HuH-7.5 (cell line): ENCODE data around the gene RBM20.

Experiments used
- DNase-seq: peaks from one replicate; pipeline ENCODE4 v3.0.0; 2011; ENCODE audit warnings: low spot score

RBM20 gene

DNA sequence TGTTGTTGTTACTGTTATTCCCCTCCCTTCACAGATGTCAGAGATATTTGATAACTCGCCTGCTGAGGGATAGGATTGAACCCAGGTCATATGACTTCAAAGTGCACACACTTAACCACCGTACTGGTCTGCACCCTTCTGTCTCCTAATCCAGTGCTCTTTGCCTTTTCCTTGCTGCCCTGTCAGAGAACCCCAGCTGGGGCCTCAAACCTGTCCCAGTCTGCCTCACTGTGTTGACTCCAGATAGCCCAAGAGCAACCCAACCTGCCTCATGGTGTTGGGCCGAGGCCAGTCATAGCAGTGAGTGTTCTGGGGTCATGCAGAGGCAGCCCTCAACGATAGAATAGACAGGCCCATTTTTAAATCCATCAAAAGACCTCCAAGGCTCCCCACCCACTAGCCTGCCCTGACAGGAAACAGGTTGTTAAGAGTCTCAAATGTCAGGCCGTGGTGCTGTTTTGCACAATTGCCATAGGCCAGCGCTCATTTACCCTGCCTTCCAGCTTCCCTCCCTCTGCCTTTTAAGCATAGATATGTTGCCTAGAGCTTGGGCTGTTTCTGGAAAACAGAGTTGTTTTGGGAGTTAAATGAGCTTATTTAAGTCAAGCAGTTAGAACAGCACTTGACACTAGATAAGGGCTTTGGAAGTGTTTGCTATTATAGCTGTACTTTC lies 190.6 kb downstream of the RBM20 start:
- no peak for DNase-seq

DNA sequence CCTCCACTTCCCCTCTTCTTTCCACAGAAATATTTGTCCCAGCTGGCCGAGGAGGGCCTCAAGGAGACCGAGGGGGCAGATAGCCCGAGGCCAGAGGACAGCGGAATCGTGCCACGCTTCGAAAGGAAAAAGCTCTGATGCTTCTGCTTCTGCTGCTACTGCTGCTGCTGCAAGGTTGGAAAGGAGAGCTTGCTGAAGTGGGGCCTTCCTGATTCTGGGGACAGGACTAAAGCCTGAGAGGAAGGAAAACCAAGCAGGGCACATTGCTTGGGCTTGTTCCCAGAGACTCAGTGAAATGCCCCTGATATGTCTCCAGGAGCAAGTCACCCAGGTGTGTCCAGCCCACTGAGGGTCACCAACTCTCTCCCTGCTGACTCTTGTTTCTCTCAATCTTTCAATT lies 191.7 kb downstream of the RBM20 start:
- no peak for DNase-seq

DNA sequence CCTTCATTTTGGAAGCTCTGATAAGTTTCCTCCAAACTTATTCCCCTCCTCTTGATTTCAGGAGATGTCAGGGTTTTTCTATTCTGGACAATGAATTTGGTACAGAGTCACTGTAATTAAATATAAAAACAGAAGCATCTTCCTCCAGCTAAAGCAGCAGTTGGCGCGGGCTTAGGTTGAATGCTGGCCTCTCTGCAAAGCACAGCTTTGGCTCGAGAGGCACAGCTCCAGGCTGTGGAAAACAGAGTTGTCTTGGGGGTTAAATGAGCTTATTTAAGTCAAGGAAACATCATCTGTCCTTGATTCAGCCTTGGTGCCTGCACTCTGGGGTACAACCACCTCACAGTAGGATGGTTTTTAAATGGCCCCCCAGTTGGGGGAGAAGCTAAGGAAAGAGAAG lies 192.6 kb downstream of the RBM20 start:
- no peak for DNase-seq

DNA sequence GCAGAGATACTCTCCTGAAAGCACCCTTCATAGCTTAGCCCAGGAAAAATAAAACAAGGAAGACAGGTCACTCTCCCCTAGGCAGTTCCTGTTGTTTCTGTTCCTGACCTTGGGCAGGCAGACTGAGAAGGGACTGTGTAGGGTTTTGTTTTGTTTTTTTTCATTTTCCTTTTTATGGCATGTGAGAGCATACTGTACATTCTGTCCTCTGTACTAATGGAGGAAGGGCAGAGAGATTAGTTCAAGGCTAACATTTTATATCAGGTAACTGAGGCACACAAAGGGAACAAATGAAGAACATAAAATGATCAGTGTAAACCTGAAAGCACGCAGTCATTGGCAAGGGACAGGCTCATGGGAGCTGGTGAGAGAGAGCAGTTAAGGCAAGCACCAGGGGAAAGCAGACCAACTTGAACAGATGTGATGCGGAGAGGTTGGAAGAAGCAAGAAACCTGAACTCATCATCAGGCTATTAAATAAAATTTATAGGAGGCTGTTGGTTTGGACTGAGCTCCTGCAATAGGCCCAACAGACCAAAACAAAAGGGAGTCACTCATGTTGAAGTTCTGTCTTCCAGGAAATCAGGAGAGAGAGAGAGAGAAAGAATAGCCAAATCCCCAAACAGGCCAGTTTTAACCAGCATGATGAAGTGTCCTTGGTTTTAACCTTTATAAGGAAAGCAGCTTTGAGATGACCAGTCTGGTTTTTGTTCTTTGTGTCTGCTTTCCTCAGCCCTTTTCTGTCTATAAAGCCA lies 193.5 kb downstream of the RBM20 start:
- no peak for DNase-seq

DNA sequence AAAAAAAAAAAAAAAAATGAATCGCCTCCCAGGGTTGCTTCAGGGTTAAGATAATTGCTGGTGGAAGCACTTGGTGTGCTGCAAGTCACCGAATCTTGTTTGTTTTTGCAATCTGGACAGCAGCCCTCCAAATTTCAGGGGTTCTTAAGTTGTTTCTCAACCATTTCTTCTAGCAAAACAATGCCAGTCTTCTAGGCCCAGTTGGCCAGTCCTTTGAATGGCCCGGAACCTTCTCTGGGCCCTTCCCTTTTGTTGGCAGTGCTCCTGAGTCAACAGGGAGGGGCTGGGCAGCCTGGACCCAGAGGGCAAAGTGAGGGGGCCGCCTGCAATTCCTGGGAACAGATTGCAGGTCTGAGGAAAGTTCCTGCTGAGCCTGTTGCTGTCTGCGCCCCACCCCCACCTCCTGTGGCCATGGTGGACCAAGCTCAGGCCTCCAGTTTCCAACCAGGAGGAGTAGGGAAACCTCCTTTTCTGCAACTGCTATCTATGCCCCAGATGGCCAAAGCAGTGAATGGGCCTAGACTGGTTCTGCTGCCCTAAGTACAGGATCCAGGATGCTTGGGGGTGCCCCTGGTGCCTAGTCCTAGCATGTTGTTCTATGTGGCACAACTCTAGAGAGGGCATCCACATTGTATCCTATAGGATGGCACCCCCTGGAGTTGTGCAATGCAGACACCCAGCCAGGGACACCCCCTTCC lies 196.2 kb downstream of the RBM20 start:
- DNase-seq: no peak

DNA sequence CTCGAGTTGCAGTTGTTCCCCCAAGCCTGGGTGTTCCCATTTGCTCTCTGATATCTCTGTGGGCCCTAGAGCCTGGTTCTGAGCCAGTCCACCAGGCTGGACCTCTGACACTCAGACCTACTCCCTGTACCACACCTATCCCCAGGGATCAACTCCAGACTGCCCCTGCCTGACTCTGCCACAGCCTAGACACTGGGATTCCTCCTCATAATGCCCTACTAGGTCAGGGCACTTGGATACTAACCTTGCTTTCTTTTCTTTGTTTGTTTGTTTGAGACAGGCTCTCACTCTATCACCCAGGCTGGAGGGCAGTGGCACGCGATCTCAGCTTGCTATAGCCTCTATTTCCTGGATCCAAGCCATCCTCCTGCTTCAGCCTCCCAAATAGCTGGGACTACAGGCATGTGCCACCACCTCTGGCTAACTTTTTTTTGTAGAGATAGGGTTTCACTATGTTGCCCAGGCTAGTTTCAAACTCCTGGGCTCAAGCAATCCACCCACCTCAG lies 196.8 kb downstream of the RBM20 start:
- DNase-seq: no peak

DNA sequence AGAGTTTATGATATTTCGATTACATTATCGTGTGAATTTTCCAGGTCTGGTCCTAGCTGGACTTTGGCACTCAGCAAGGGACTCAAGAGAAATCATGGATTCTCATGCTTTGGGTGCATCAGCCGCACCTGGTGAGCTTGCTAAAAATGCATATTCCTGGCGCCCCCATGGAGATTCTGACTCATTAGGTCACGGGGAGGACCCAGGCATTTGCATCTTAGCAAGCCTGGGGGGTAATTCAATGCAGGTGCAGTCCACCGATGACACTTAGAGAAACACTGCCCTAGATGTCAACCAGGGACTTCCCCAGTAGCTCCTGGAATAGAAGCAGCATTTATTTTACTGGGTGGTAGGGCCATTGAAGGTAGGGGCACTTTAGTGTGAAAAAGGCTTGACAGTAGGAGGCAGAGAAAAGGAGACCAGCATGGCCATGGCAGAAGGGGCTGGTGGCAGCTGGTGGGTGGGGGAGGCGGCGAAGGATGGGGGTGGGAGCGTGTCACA lies 197.7 kb downstream of the RBM20 start:
- no peak for DNase-seq

DNA sequence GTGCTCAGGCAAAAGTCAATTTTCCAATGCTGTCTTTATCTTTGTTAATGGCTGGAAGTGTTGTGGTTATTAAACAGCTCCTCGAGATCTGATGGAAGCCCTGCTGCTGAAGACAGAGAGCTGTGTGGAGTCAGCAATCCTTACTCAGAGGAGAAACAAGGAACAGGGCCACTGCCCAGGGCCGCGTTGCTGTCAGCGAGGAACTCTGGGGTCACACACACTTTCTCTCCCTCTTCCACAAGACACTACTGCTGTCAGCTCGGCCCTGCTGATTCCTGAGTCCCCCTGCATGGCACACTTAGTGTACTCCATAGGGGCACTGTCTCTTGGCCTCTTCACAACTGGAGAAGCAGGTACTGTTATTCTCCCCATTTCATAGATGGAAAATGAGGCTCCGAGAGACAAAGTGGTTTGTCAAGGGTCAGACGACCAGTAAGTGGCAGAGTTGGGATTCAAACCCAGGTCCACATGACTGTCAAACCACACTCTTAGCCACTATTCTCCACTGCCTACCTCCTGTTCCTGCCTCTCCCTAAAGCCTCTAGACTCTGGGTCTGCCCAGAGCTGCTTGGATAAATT lies 198.3 kb downstream of the RBM20 start:
- DNase-seq: no peak

DNA sequence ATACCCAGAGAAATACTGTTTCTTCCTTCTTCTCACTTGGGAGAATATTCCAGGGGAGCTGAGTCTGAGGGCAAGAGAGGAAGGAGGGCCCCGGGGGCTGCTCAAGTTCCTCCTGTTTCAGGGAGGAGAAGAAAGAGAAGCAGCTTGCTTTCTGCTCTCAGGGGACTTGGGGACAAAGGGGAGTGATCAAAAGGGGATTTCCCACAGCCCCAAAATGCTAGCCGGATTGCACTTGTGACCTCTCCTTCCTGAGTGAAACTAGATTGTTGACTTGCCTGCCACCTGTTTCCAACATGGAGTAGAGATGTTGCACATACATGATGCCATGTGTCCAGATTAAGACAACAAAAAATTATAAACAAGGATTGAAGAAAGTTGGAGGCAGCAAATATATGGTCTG lies 198.9 kb downstream of the RBM20 start:
- DNase-seq: no peak

DNA sequence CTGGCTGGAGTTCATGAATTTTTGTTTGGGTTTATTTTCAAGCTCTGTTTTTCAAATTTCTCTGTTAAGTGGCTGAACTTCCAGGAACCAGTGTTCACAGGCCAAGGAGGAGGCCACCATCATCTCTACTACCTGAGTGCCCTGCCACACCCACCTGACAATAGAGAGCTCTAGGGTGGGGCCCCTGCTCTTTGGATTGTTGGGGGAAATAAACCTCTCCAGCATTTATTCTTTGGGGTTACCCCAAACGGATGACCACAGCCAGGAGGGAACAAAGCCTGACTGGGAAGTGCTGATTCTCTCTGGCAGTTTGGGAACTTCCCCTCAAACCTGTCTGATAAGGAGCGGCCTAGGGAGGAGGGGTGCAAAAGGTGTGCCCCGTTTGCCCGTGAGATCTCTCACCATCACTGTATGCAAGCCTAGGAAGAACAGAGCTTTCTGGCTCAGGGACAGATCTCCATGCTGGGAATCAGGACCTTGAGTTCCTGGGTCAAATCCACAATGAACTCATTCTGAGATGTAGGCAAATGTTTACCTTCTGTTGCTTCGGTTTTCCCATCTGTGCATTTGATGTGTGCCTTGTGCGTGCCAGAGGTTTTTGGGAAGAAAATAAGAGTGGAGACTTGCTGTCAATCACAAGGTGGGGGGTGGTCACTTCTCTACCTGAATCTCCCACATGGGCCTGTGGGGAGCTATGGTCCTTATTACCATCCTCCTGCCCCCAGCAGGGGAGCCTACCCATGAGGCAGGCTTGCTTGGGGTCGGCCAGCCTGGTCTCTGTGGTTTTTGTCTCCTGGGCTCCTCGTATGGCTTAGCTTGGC lies 199.9 kb downstream of the RBM20 start:
- peak; percentile 38 for DNase-seq

DNA sequence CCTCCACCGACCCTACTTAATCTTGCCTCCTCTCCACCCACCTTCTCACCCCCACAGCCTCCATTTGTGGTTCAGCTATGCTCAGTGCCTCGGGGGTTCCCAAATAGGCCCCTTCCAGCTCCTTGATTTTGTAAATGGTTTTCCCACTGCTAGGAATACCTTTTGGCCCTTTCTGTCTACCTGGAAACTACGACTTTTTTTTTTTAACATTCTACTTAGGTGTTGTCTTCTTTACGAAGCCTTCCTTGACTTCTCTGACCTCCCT lies 200.4 kb downstream of the RBM20 start:
- DNase-seq: no peak

DNA sequence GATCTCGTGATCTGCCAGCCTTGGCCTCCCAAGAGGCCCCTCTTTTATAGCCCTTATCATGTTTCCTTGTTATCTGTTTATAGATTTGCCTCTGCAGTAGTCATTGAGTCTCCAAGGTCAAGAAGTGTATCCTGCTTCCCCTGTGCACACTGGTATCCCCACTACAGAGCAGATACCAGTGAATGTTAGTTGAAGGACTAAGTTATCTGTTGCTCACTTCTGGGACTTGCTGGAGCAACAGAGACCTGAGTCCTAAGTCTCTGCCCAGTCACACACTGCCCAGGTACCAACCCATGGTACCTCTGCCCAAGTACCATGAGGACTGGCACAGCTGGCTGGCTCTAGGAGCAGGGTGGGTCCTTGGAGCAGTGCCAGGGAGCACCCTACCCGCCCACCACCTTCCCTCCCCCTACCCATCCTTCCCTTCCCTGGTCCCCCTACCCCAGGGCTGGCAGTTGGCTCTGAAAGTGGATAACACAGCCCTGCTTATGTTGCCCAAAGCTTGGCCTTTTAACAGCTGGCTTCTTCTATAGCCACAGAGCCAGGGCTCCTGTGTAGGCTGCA lies 201.1 kb downstream of the RBM20 start:
- no peak for DNase-seq

DNA sequence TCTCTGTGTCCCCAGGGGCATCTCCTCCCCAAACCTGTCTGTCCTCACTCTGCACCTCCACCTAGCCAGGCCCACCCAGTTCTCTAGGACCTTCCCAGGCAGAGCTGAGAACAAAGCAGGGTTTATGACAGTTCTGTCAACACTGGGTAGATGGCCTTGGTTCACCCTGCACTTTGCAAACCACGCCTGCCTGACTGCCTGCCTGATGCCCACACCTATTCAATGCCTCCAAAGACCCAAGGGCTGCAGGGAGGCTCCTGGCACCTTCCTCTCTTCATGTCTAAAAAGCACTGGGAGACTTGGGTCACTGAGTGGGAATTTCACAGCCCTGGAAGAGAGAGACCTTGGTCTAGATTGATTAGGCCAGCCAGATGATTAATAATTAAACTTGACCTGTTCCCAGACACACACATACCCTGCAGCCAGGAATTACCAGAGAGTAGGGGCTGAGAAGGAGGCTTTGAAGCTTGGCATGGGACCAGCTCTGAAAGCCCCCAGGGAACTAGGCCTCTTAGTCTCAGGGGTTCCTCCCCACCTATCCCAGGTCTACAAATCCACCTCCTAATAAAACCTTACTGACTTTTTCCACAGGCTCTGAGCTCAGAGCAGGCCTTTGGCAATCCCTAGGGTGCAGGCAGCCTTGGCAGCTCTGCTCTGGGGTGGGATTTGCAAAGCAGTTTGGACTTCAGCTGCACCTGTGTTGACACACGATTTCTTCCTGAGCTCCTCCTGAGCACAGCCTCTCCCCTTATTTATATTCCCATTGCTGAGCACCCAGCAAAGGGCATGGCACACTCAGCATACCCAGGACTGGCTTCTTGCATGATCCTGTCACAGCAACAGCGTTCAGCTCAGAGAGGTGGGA lies 201.9 kb downstream of the RBM20 start:
- DNase-seq: peak; percentile 55

DNA sequence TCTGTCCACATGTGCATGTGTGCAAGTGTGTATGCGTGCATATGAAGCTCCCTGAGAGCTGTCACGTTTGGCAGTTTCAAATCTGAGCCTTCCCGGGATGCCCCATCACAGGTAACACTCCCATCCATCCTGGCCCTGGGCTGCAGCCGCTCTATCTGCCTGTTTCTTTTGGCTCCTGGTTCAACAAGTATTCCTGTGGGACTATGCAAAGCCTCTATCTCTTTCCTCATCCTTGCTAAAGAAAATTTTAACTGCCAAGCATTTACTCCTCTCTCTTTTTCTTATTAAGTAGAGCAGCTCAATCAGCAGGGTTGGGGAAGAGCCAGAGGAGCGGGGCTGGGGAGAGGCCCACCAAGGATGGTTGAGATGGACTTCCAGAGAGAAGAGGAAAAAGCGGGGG lies 203.2 kb downstream of the RBM20 start:
- no peak for DNase-seq

DNA sequence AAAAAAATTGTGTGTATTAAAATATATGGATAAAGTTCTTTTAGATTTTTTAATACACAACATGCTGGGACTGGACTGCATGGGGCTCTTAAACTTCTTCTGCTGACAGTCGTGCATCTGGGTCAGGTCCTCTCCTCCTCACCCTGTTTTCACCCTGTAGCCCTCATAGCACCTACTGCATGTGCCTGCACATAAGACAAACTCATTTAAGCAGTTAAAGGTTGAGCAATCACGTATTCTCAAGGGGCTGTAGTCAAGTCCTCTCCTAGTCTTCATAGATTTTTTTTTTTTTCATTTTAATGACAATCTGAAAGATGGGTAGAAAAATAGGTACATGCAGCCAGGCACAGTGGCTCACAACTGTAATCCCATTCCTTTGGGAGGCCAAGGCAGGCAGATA lies 204.0 kb downstream of the RBM20 start:
- DNase-seq: no peak

DNA sequence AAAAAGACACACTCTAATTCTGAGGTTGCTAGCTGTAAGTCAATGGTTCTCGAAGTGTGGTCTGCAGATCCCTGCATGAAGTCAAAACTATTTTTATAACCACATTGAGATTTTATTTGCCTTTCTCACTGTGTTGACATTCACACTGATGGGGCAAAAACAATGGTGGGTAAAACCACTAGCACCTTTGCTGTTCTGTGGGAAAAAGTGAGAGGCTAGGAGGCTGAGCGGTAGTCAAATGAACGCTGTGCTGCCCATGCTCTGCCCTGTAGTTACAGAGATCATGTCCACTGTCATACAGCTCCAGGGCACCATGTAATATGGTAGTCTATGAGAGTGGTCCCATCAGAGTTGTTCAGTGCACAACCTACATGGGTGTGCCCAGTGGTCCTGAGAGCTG lies 206.0 kb downstream of the RBM20 start:
- no peak for DNase-seq

DNA sequence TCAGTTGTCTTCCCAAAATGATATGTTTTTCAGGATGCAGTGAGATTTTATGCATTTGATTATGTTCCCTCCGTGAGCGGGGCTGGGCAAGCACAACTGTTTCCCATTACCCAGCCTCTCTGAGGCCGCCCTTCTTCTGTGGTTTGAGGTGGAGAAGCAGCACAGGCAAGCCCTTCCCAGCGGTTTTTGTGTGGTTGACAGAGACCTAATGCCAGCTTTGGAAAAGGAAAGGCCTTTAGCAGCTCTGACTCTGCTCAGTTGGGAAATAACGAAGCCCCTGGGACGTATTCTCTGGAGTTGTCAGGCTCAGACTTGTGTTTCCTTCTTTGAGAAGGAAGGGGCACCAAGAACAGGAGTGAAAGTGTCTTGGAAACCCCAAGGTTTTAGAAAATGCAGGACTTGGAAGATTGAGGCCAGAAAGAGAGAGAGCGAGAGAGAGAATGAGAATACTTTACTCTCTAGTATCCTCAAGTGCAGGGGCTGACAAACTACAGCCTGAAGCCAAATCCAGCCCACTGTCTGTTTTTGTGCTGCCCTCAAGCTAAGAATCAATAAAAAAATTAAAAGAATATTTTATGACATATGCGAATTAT lies 207.0 kb downstream of the RBM20 start:
- no peak for DNase-seq

DNA sequence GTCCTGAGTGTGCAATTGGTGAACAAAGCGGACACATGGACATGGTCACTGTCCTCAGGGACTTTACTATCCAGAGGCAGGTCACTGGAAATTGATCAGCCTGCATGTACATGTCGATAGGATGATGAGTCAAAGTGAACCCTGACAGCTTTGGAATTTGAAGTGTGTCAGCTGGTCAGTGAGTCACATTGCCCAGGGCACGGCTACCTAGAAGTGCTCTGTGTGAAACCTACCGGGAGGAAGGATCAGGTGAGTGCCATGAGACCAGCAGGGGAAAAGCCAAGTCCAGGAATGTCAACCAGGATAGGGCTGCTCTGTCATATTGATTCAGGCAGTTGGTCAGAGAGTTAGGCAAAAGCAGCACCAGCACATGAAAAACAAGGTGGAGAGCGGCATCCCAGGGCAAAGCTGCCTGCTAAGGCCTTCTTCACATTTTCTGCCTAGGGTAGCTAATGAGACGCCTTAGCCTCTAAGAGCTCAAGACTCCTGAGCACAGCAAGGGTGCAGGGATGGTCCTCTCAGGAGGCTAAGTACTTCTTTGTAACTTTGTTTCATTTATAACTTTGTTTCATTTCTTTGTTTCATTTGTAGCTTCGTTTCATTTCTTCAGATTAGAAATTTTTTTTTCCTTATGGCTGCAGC lies 208.2 kb downstream of the RBM20 start:
- DNase-seq: no peak

DNA sequence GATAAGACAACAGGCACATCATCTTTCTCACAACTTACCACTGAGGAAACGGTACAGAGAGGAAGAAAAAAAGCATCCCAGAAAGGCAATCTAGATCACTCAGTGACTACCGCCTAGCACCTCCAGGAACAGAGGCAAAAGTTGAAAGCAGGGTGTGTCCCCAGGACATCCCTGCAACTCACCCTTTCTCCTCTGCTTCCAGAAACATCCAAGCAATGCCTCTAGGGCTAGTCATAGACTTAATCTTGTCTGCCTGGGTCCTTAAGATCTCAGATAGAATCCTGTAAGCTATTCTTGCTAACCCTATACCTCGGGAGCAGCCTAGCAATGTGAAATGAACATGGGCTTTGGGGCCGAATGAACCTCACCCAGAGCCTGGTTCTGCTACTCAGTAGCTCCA lies 208.8 kb downstream of the RBM20 start:
- DNase-seq: no peak
